NCI-H1048 (cell line): ENCODE data around the gene ZSWIM4.
"Not testable (repeated sequence)": the region's sequence is repeated elsewhere in the genome, so short reads cannot be mapped to it uniquely, and the experiment has no call there.

Experiments
- DNase-seq: peaks from one replicate; lab custom pipeline; 2025; lab: John Stamatoyannopoulos, UW

The ZSWIM4 gene

GRCh38 chr19:13778398-13778797 lies 16.8 kb upstream of the ZSWIM4 start:
- no peak for DNase-seq

DNA sequence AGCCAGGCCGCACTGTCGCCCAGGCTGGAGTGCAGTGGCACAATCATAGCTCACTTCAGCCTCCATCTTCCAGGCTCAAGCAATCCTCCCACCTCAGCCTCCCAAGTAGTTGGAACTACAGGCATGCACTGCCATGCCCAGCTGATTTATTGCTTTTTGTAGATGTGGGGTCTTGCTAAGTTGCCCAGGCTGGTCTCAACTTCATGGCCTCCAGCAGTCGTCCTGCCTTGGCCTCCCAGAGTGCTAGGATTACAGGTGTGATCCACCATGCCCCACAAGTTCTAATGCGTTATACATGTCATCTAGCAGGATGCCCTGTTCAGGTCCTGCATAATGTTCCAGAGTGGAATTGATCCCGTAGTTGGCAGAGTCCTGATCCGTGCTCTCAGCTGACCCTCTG lies 16.4 kb upstream of the ZSWIM4 start:
- no peak for DNase-seq

- DNase-seq = not testable (repeated sequence)
Measured at GRCh38 chr19:13779794-13780193, 15.4 kb upstream of the ZSWIM4 start.

DNA sequence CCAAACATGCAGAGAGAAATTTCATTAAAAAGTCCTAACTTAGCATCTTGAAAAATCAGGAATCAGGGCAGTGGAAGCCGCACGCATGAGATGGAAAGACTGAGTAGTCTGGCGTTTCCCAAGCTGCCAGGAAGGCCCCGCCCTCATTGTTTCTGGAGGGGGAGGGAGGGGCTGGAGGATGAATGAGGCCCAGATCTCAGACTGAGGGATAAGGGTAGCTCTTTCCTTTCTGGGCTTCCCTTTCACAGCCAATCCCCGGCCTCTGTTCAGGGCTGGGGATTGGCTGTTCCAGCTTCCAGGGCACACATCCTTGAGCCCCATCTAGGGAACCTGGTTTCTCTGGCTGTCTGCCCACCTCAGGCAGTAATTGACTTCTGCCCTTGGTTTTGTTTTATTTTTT lies 13.7 kb upstream of the ZSWIM4 start:
- DNase-seq = no peak

GRCh38 chr19:13782537-13782936 lies 12.7 kb upstream of the ZSWIM4 start:
- DNase-seq = no peak

GRCh38 chr19:13783565-13784500 lies 11.4 kb upstream of the ZSWIM4 start:
- no peak for DNase-seq

GRCh38 chr19:13784731-13785452 lies 10.4 kb upstream of the ZSWIM4 start:
- DNase-seq = no peak

DNA sequence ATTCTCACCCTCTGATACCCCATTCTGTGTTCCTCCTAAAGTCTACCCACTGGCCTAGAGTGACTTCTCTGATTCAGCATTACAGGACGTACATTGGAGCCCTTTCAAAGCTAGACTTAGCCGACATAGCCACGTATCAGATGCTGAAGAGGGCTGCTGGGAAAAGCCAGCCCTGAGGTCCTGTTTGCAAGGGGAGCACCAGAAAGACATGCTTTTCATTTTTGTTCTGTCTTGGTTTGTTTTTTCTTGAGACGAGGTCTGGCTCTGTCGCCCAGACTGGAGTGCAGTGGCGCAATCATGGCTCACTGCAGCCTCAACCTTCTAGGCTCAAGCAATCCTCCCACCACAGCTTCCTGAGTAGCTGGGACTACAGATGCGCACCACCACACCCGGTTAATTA lies 6.3 kb upstream of the ZSWIM4 start:
- no peak for DNase-seq

DNA sequence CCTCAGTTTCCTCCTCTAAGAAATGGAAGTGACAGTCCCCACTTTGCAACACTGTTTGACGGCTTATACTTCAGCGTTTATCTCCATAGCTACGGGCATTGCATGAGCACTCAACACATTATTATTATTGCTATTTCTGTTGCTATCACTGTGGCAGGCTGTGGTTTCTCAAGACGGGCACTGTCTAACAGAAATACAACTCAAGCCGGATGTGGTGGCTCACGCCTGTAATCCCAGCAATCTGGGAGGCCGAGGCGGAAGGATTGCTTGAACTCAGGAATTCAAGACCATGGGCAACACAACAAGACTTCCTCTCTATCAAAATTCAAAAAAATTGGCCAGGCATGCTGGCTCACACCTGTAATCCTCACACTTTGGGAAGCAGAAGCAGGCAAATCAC lies 4.9 kb upstream of the ZSWIM4 start:
- DNase-seq = no peak

DNA sequence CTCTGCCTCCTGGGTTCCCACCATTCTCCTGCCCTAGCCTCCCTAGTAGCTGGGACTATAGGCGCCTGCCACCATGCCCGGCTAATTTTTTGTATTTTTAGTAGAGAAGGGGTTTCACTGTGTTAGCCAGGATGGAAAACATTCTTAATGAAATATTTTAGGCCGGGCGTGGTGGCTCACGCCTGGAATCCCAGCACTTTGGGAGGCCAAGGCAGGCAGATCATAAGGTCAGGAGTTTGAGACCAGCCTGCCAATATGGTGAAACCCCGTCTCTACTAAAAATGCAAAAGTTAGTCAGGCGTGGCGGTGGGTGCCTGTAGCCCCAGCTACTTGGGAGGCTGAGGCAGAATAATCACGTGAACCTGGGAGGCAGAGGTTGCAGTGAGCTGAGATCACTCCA lies 1.9 kb upstream of the ZSWIM4 start:
- not testable (repeated sequence) for DNase-seq

- DNase-seq = no peak
Measured at GRCh38 chr19:13794398-13794756, 866 bp upstream of the ZSWIM4 start.

- DNase-seq = no peak
Measured at GRCh38 chr19:13795595-13796300, 505 bp downstream of the ZSWIM4 start.

DNA sequence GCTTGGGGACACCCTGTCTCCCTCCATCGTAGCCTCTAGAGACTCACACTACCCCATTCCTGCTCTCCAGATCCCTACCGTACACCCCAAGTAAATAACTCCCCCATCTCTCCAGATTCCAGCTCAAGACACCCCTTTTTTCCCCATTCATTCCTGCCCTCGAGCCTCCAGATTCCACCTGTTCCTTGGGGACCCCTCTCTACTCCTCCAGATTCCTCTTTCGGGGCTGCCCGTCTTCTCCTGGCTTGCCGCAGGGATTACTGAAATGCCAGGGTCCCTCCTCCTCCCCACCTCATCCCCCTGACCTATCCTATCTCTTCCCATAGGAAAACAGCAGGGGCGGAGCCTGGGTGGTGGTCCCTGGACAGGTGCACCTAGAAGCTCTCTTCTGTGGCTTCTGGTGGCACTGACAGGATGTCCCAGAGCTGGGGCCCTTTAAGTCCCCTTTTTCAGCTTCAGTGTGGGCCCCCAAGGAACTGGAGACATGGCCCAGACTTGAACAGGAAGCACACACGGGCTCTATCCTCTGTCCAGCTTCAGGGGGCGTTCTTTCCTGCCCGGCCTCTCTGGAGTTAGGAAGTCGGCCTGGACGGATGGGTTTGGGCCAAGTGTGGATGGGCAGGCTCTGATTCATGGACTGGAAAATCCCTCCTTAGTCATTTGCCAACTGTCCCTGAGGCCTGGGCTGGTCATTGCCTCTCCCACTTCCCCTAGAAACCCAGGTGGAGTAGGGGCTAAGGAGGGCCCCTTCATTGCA lies 1.2 kb downstream of the ZSWIM4 start:
- DNase-seq = no peak

GRCh38 chr19:13797058-13797440 lies 1.8 kb downstream of the ZSWIM4 start:
- no peak for DNase-seq

- DNase-seq = no peak
Measured at GRCh38 chr19:13797870-13798269, 2.6 kb downstream of the ZSWIM4 start.

DNA sequence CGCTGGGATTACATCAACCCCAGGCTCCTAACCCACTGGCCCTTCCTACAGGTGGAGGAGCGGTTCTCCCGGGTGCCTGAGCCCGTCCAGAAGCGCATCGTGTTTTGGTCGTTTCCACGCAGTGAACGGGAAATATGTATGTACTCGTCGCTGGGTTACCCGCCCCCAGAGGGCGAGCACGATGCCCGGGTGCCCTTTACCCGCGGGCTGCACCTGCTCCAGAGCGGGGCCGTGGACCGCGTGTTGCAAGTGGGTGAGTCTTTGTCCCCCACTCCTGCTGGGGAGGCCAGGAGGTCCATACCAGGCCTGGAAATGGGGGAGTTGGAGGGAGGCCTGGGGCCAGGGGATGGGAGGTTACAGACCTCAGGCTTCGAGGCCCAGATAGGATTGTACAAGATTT lies 4.4 kb downstream of the ZSWIM4 start:
- DNase-seq = no peak

GRCh38 chr19:13803038-13803437 lies 7.8 kb downstream of the ZSWIM4 start:
- no peak for DNase-seq

GRCh38 chr19:13804830-13805683 lies 9.8 kb downstream of the ZSWIM4 start:
- DNase-seq = no peak

DNA sequence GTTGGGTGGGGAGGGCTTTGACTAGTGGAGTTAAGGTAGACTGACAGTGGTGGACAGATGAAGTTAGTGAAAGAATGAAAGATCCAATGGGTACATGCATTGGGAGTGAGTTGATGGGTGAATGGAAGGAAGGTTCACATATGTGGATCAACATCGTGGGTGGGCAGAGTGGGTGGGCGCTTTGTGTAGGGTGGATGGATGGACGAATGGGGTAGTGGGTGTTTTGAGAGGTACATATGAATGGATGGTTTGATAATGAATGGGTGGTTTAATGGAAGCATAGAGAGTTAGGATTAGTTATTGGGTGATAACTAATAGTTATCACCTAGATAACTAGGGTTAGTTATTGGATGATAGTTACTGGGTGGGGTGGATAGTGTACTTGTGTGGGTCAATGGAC lies 11.5 kb downstream of the ZSWIM4 start:
- no peak for DNase-seq

DNA sequence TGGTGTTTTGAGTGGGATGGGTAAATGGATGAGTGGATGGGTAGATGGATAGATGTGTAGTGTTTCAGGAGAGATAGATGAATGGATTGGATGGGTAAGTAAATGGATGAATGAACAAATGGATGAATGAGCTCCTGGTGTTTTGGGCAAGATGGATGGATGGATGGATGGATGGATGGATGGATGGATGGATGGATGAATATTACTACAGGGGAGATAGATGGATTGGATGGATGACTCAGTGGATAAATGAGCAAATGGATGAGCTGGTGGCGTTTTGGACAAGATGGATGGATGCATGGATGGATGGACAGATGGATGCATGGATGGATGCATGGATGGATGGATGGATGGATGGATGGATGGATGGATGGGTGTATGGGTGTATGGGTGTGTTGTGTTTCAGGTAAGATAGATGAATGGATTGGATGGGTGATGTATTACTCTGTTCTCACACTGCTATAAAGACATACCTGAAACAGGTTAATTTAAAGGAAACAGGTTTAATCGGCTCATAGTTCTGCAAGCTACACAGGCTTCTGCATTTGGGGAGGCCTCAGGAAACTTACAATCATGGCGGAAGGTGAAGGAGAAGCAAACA lies 12.3 kb downstream of the ZSWIM4 start:
- DNase-seq = no peak

DNA sequence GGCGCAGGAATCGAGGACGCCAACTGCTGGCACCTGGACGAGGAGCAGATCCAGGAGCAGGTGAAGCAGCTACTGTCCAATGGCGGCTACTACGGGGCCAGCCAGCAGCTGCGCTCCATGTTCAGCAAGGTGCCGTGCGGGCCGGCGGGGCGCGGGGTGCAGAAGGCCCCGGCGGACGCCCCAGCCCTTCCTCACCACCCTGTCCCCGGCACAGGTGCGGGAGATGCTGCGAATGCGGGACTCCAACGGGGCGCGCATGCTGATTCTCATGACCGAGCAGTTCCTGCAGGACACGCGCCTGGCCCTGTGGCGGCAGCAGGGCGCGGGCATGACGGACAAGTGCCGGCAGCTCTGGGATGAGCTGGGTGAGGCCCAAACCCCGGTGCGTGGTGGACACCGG lies 13.6 kb downstream of the ZSWIM4 start:
- no peak for DNase-seq
